Stimulated activated naive CD8-positive, alpha-beta T cell treated with anti-CD3 and anti-CD28 coated beads, Interleukin-15, Interleukin-2, amounts not matched to agents 100 U/mL and 50 U/mL, for 24 hours (primary cell): ENCODE measurements around the gene MNDA.
"Not testable (repeated sequence)": the region's sequence is repeated elsewhere in the genome, so short reads cannot be mapped to it uniquely, and the experiment has no call there.

ENCODE experiments used
- ATAC-seq: fragments of 150-1000 bp; cut with Tn5 transposase; one replicate; pipeline ENCODE4 v1.10.0; 2021
- DNase-seq: peaks from one replicate; pipeline ENCODE4 v3.0.0; 2021

MNDA gene

GRCh38 chr1:158838660-158839059, 7.5 kb downstream of the MNDA start:
- ATAC-seq (no peak), DNase-seq (no peak)

- DNase-seq, result no peak
- no peak for ATAC-seq
These were observed 8.4 kb downstream of the MNDA start for GRCh38 chr1:158839566-158839965.

GRCh38 chr1:158840236-158840635, 9.1 kb downstream of the MNDA start:
- no peak for DNase-seq
- ATAC-seq, result no peak

GRCh38 chr1:158864595-158864994, 33.4 kb downstream of the MNDA start:
- DNase-seq (no peak), ATAC-seq (no peak)

GRCh38 chr1:158870438-158870837, 39.3 kb downstream of the MNDA start:
- ATAC-seq, DNase-seq: not testable (repeated sequence)

GRCh38 chr1:158873141-158873540, 42.0 kb downstream of the MNDA start:
- no peak for DNase-seq
- ATAC-seq, result no peak

- no peak for DNase-seq
- ATAC-seq, result no peak
These were observed 62.5 kb downstream of the MNDA start for GRCh38 chr1:158893654-158894053.

GRCh38 chr1:158898722-158899121, 67.6 kb downstream of the MNDA start:
- DNase-seq (no peak), ATAC-seq (no peak)
